HFFc6 (cell line): ENCODE data around the gene BRI3. TPM values are rescaled to one million over a fixed set of nuclear protein-coding genes. Genes with fewer than 3 reads are reported as not detected.

ENCODE experiments used
- DNase-seq: peaks from one replicate; pipeline ENCODE4 v3.0.0-alpha.2; 2018
- H3K27ac Mint-ChIP-seq: 2 replicates; pipeline ENCODE4 v1.8.0; 2020; ENCODE audit warnings: mild to moderate bottlenecking, mixed read lengths
- H3K27me3 Mint-ChIP-seq: 2 replicates; pipeline ENCODE4 v1.8.0; 2021; ENCODE audit warnings: mild to moderate bottlenecking, moderate library complexity, mixed read lengths; ENCODE audit not compliant: insufficient read depth
- H3K36me3 Mint-ChIP-seq: 2 replicates; pipeline ENCODE4 v1.8.0; 2021; ENCODE audit warnings: low read depth, mixed read lengths
- H3K4me1 Mint-ChIP-seq: 2 replicates; pipeline ENCODE4 v1.8.0; 2020; ENCODE audit warnings: low read depth, mixed read lengths
- H3K4me3 Mint-ChIP-seq: 2 replicates; pipeline ENCODE4 v1.8.0; 2020; ENCODE audit warnings: mild to moderate bottlenecking, moderate library complexity, mixed read lengths
- H3K9me3 Mint-ChIP-seq: 2 replicates; pipeline ENCODE4 v1.8.0; 2020; ENCODE audit warnings: mild to moderate bottlenecking, mixed read lengths
- CTCF ChIP-seq: fragments of 200-600 bp; sonication (generic); IDR thresholded peaks from 2 replicates; pipeline ENCODE4 v1.5.0; 2021; ENCODE audit warnings: antibody characterized with exemption, mild to moderate bottlenecking
- total RNA-seq, 6 experiments: library from RNA; stranded (reverse); fragmentation: NEBNext Ultra II Directional; extraction: Animal tissue kit (Norgen Biotek cat#: 25700); gene quantifications; 2 replicates in 1 of 6; 3 replicates in 5 of 6; pipeline ENCODE4 v1.2.3, GENCODE V29; 2021

Gene BRI3
- total RNA-seq, 6 experiments from 2014 or later, result 288 to 304 (median 295) TPM

- peaks cover 17% of the 10 kb centered on the region for H3K36me3 Mint-ChIP-seq
- H3K9me3 Mint-ChIP-seq, result peaks cover 10% of the 10 kb centered on the region
- no peaks in the 10 kb centered on the region for H3K27me3 Mint-ChIP-seq
- no peak for DNase-seq
- peaks cover 38% of the 10 kb centered on the region for H3K4me1 Mint-ChIP-seq
- no peak for TF ChIP-seq CTCF
- no peak overlapping the region for H3K4me3 Mint-ChIP-seq
- H3K27ac Mint-ChIP-seq, result no peak overlapping the region
These were observed 49.5 kb downstream of the BRI3 start for GRCh38 chr7:98330926-98331529.

GRCh38 chr7:98334081-98334480 is 52.6 kb downstream of the BRI3 start:
- TF ChIP-seq CTCF, result no peak
- Mint-ChIP-seq H3K36me3 (peaks cover 18% of the 10 kb centered on the region), H3K9me3 (peaks cover 10% of the 10 kb centered on the region), H3K27me3 (no peaks in the 10 kb centered on the region), H3K4me3 (no peak overlapping the region), H3K4me1 (peaks cover 23% of the 10 kb centered on the region), H3K27ac (no peak overlapping the region; the same call in 1 of the 2 replicates)
- DNase-seq, result peak; percentile 13

GRCh38 chr7:98335411-98335977 is 54.0 kb downstream of the BRI3 start:
- DNase-seq, result no peak
- Mint-ChIP-seq H3K27me3 (no peaks in the 10 kb centered on the region), H3K27ac (no peak overlapping the region), H3K9me3 (peaks cover 10% of the 10 kb centered on the region), H3K4me3 (no peak overlapping the region), H3K36me3 (peaks cover 21% of the 10 kb centered on the region), H3K4me1 (peaks cover 11% of the 10 kb centered on the region)
- no peak for TF ChIP-seq CTCF

GRCh38 chr7:98338441-98338840 is 57.0 kb downstream of the BRI3 start:
- Mint-ChIP-seq H3K27ac (no peak overlapping the region), H3K9me3 (no peaks in the 10 kb centered on the region)
- no peak for TF ChIP-seq CTCF

GRCh38 chr7:98339043-98339442 is 57.6 kb downstream of the BRI3 start:
- Mint-ChIP-seq H3K4me3 (no peak overlapping the region), H3K4me1 (peaks cover 22% of the 10 kb centered on the region), H3K27me3 (no peaks in the 10 kb centered on the region; the same call in 1 of the 2 replicates), H3K36me3 (peaks cover 10% of the 10 kb centered on the region), H3K9me3 (no peaks in the 10 kb centered on the region), H3K27ac (no peak overlapping the region)
- TF ChIP-seq CTCF, result no peak
- no peak for DNase-seq

More at GRCh38 chr7:98338441-98338840, 57.0 kb downstream of the BRI3 start:
- Mint-ChIP-seq H3K36me3 (peaks cover 10% of the 10 kb centered on the region), H3K4me1 (peaks cover 25% of the 10 kb centered on the region), H3K4me3 (no peak overlapping the region), H3K27me3 (no peaks in the 10 kb centered on the region)
- DNase-seq, result no peak
